GM23338 (cell line): Measurements from ENCODE around the gene GAS1. TPM values are rescaled to one million over a fixed set of nuclear protein-coding genes. Genes with fewer than 3 reads are reported as not detected.

ENCODE experiments used
- ATAC-seq: fragments of 200-7000 bp; cut with Tn5 transposase; 3 replicates; pipeline ENCODE4 v1.9.1; 2020
- DNase-seq: peaks from one replicate; pipeline ENCODE4 v3.0.0-alpha.2; 2015; ENCODE audit warnings: low spot score
- H2AFZ ChIP-seq: fragments of 200-600 bp; sonication (generic); 2 replicates; pipeline ENCODE4 v1.8.0; 2016; ENCODE audit warnings: antibody characterized with exemption, mild to moderate bottlenecking, moderate library complexity
- H3F3A ChIP-seq: fragments of 200-600 bp; sonication (generic); replicated peaks from 2 replicates; pipeline ENCODE4 v1.8.0; 2017; ENCODE audit warnings: antibody characterized with exemption, mixed run types, low read depth
- H3K27ac ChIP-seq: fragments of 200-600 bp; sonication (generic); 2 replicates; pipeline ENCODE4 v1.6.1; 2016; ENCODE audit warnings: low read depth
- H3K27me3 ChIP-seq: fragments of 200-600 bp; sonication (generic); 2 replicates; pipeline ENCODE4 v1.8.0; 2016; ENCODE audit warnings: mild to moderate bottlenecking, mixed run types, moderate library complexity; ENCODE audit not compliant: insufficient read depth
- H3K36me3 ChIP-seq: fragments of 200-600 bp; sonication (generic); 2 replicates; pipeline ENCODE4 v1.8.0; 2016; ENCODE audit warnings: mild to moderate bottlenecking; ENCODE audit not compliant: insufficient read depth
- H3K4me1 ChIP-seq: fragments of 200-600 bp; sonication (generic); 2 replicates; pipeline ENCODE4 v1.8.0; 2016; ENCODE audit warnings: mild to moderate bottlenecking, moderate library complexity; ENCODE audit not compliant: insufficient read depth
- H3K4me2 ChIP-seq: fragments of 200-600 bp; sonication (generic); 2 replicates; pipeline ENCODE4 v1.7.1; 2017; ENCODE audit warnings: mixed run types
- H3K4me3 ChIP-seq: fragments of 200-600 bp; sonication (generic); 2 replicates; pipeline ENCODE4 v1.6.1; 2016; ENCODE audit warnings: mixed run types
- H3K79me2 ChIP-seq: fragments of 200-600 bp; sonication (generic); replicated peaks from 2 replicates; pipeline ENCODE4 v1.8.0; 2017; ENCODE audit warnings: mild to moderate bottlenecking; ENCODE audit not compliant: insufficient read depth
- H3K9me2 ChIP-seq: fragments of 200-600 bp; sonication (generic); 2 replicates; pipeline ENCODE4 v1.8.0; 2017; ENCODE audit not compliant: insufficient read depth
- H4K20me1 ChIP-seq: fragments of 200-600 bp; sonication (generic); replicated peaks from 2 replicates; pipeline ENCODE4 v1.8.0; 2017; ENCODE audit warnings: mild to moderate bottlenecking; ENCODE audit not compliant: insufficient read depth
- H3K27ac Mint-ChIP-seq: 2 replicates; pipeline ENCODE4 v1.8.0; 2020; ENCODE audit warnings: inconsistent platforms, mild to moderate bottlenecking, moderate library complexity, mixed read lengths
- H3K27me3 Mint-ChIP-seq: 3 replicates; pipeline ENCODE4 v1.8.0; 2022; ENCODE audit warnings: low read depth, mild to moderate bottlenecking, moderate library complexity, mixed read lengths, inconsistent platforms; ENCODE audit not compliant: insufficient read depth, poor library complexity
- H3K36me3 Mint-ChIP-seq: 3 replicates; pipeline ENCODE4 v1.8.0; 2021; ENCODE audit warnings: low read depth, mild to moderate bottlenecking, inconsistent platforms, moderate library complexity, mixed read lengths
- H3K4me1 Mint-ChIP-seq: 3 replicates; pipeline ENCODE4 v1.8.0; 2020; ENCODE audit warnings: mild to moderate bottlenecking, inconsistent platforms, mixed read lengths
- H3K4me3 Mint-ChIP-seq: 3 replicates; pipeline ENCODE4 v1.8.0; 2021; ENCODE audit warnings: moderate library complexity, mild to moderate bottlenecking, inconsistent platforms, mixed read lengths
- H3K9me3 Mint-ChIP-seq: 3 replicates; pipeline ENCODE4 v1.8.0; 2020; ENCODE audit warnings: moderate library complexity, mild to moderate bottlenecking, inconsistent platforms, mixed read lengths
- CREB1 ChIP-seq: fragments of 250-450 bp; sonication (Bioruptor Pico); IDR thresholded peaks from 2 replicates; pipeline ENCODE4 v1.5.0; 2020; ENCODE audit warnings: low read depth, mild to moderate bottlenecking, moderate library complexity
- EZH2 ChIP-seq: fragments of 200-600 bp; sonication (generic); IDR thresholded peaks from one replicate; pipeline ENCODE4 v1.8.0; 2017; ENCODE audit warnings: antibody characterized with exemption, mild to moderate bottlenecking, low read depth; ENCODE audit not compliant: unreplicated experiment
- EZH2phosphoT487 ChIP-seq: fragments of 200-600 bp; sonication (generic); IDR thresholded peaks from one replicate; pipeline ENCODE4 v1.8.1; 2018; ENCODE audit warnings: antibody characterized with exemption; ENCODE audit not compliant: unreplicated experiment
- JUNB ChIP-seq: IDR thresholded peaks from one replicate; pipeline ENCODE4 v1.6.1; 2016; ENCODE audit warnings: antibody characterized with exemption; ENCODE audit not compliant: unreplicated experiment
- NANOG ChIP-seq: IDR thresholded peaks from 2 replicates; pipeline ENCODE4 v1.6.1; 2016; ENCODE audit warnings: antibody characterized with exemption, borderline replicate concordance
- POLR2AphosphoS5 ChIP-seq: IDR thresholded peaks from 2 replicates; pipeline ENCODE4 v1.6.1; 2016; ENCODE audit warnings: antibody characterized with exemption, low read depth
- STAT1 ChIP-seq: IDR thresholded peaks from one replicate; pipeline ENCODE4 v1.6.1; 2016; ENCODE audit warnings: antibody characterized with exemption; ENCODE audit not compliant: unreplicated experiment
- ZNF114 ChIP-seq: fragments of 250-450 bp; sonication (Bioruptor Pico); IDR thresholded peaks from 2 replicates; pipeline ENCODE4 v1.5.0; 2020; ENCODE audit warnings: mild to moderate bottlenecking, moderate library complexity
- ZNF331 ChIP-seq: fragments of 250-450 bp; sonication (Bioruptor Pico); IDR thresholded peaks from 2 replicates; pipeline ENCODE4 v1.5.0; 2020; ENCODE audit warnings: low read depth, mild to moderate bottlenecking, moderate library complexity
- polyA plus RNA-seq: library from polyadenylated mRNA; unstranded; fragments of >200 nt; fragmentation: Nextera tagmentation; extraction: Ambion mirVana; gene quantifications from 2 replicates; pipeline ENCODE4 v1.2.1, GENCODE V29; 2016
- total RNA-seq: library from RNA; depleted of rRNA; stranded (reverse); fragments of >200 nt; shearing (Covaris generic); gene quantifications from 2 replicates; pipeline ENCODE4 v1.2.3, GENCODE V29; 2014
- TF ChIP-seq, protein P1 (sequence below): IDR thresholded peaks from one replicate; pipeline ENCODE4 v1.6.1; 2018; ENCODE audit warnings: antibody characterized with exemption; ENCODE audit not compliant: unreplicated experiment
- TF ChIP-seq, protein P2 (sequence below): fragments of 250-450 bp; sonication (Bioruptor Pico); IDR thresholded peaks from 2 replicates; pipeline ENCODE4 v1.5.0; 2020; ENCODE audit warnings: mild to moderate bottlenecking, moderate library complexity
- TF ChIP-seq, protein P3 (sequence below): IDR thresholded peaks from 2 replicates; pipeline ENCODE4 v1.6.1; 2016; ENCODE audit warnings: antibody characterized with exemption
- TF ChIP-seq, protein P4 (sequence below), 2 experiments: fragments of 200-600 bp in 1 of 2; sonication (generic) in 1 of 2; conservative IDR thresholded peaks; 2 replicates each; pipeline versions ENCODE4 v1.5.1 to v1.6.1; 2016 to 2017; ENCODE audit warnings: antibody characterized with exemption in 2 of 2, low read depth in 2 of 2, mild to moderate bottlenecking in 2 of 2, moderate library complexity in 1 of 2

Gene GAS1
- total and polyA plus RNA-seq, 2 experiments from 2014 or later: 1.4 to 7.7 TPM

DNA sequence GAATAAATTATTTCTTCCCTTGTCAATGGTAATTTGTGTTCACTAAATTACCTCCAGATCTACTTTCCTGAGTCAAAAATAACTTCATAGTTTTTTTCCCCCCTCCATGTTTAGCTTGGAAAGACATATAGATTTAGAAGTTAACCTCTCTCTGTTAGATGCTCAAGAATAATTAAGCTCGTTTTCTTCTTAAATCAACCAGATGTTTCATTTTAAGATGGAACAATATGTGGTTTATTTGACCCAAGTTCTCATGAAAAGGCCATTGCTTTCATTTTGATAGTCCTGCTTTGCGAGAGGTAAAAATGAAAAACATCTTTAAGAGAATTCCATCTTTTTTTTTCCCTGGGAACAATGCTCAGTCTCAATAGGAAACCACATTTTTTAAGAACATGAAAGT, 27.7 kb upstream of the GAS1 start:
- no peak for ATAC-seq
- Mint-ChIP-seq H3K4me1 (peaks cover 15% of the 10 kb centered on the region; the same call in 2 of the 3 replicates), H3K36me3 (no peaks in the 10 kb centered on the region), H3K27ac (no peak overlapping the region), H3K9me3 (no peaks in the 10 kb centered on the region), H3K4me3 (no peak overlapping the region), H3K27me3 (no peaks in the 10 kb centered on the region)
- H3K27ac ChIP-seq: no peak overlapping the region
- no peaks in the 10 kb centered on the region for H4K20me1 ChIP-seq
- H3K79me2 ChIP-seq: no peaks in the 10 kb centered on the region
- no peak overlapping the region for H3K4me2 ChIP-seq
- H3K4me3 ChIP-seq: no peak overlapping the region
- no peak overlapping the region for H2AFZ ChIP-seq
- TF ChIP-seq EZH2: no peak
- no peak for TF ChIP-seq ZNF331 (CRISPR knock-in tag)
- no peak for TF ChIP-seq STAT1
- no peak for TF ChIP-seq EZH2phosphoT487
- TF ChIP-seq, protein P1, sequence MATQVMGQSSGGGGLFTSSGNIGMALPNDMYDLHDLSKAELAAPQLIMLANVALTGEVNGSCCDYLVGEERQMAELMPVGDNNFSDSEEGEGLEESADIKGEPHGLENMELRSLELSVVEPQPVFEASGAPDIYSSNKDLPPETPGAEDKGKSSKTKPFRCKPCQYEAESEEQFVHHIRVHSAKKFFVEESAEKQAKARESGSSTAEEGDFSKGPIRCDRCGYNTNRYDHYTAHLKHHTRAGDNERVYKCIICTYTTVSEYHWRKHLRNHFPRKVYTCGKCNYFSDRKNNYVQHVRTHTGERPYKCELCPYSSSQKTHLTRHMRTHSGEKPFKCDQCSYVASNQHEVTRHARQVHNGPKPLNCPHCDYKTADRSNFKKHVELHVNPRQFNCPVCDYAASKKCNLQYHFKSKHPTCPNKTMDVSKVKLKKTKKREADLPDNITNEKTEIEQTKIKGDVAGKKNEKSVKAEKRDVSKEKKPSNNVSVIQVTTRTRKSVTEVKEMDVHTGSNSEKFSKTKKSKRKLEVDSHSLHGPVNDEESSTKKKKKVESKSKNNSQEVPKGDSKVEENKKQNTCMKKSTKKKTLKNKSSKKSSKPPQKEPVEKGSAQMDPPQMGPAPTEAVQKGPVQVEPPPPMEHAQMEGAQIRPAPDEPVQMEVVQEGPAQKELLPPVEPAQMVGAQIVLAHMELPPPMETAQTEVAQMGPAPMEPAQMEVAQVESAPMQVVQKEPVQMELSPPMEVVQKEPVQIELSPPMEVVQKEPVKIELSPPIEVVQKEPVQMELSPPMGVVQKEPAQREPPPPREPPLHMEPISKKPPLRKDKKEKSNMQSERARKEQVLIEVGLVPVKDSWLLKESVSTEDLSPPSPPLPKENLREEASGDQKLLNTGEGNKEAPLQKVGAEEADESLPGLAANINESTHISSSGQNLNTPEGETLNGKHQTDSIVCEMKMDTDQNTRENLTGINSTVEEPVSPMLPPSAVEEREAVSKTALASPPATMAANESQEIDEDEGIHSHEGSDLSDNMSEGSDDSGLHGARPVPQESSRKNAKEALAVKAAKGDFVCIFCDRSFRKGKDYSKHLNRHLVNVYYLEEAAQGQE: no peak
- TF ChIP-seq CREB1 (CRISPR knock-in tag): no peak
- no peak for TF ChIP-seq JUNB
- TF ChIP-seq, protein P2, sequence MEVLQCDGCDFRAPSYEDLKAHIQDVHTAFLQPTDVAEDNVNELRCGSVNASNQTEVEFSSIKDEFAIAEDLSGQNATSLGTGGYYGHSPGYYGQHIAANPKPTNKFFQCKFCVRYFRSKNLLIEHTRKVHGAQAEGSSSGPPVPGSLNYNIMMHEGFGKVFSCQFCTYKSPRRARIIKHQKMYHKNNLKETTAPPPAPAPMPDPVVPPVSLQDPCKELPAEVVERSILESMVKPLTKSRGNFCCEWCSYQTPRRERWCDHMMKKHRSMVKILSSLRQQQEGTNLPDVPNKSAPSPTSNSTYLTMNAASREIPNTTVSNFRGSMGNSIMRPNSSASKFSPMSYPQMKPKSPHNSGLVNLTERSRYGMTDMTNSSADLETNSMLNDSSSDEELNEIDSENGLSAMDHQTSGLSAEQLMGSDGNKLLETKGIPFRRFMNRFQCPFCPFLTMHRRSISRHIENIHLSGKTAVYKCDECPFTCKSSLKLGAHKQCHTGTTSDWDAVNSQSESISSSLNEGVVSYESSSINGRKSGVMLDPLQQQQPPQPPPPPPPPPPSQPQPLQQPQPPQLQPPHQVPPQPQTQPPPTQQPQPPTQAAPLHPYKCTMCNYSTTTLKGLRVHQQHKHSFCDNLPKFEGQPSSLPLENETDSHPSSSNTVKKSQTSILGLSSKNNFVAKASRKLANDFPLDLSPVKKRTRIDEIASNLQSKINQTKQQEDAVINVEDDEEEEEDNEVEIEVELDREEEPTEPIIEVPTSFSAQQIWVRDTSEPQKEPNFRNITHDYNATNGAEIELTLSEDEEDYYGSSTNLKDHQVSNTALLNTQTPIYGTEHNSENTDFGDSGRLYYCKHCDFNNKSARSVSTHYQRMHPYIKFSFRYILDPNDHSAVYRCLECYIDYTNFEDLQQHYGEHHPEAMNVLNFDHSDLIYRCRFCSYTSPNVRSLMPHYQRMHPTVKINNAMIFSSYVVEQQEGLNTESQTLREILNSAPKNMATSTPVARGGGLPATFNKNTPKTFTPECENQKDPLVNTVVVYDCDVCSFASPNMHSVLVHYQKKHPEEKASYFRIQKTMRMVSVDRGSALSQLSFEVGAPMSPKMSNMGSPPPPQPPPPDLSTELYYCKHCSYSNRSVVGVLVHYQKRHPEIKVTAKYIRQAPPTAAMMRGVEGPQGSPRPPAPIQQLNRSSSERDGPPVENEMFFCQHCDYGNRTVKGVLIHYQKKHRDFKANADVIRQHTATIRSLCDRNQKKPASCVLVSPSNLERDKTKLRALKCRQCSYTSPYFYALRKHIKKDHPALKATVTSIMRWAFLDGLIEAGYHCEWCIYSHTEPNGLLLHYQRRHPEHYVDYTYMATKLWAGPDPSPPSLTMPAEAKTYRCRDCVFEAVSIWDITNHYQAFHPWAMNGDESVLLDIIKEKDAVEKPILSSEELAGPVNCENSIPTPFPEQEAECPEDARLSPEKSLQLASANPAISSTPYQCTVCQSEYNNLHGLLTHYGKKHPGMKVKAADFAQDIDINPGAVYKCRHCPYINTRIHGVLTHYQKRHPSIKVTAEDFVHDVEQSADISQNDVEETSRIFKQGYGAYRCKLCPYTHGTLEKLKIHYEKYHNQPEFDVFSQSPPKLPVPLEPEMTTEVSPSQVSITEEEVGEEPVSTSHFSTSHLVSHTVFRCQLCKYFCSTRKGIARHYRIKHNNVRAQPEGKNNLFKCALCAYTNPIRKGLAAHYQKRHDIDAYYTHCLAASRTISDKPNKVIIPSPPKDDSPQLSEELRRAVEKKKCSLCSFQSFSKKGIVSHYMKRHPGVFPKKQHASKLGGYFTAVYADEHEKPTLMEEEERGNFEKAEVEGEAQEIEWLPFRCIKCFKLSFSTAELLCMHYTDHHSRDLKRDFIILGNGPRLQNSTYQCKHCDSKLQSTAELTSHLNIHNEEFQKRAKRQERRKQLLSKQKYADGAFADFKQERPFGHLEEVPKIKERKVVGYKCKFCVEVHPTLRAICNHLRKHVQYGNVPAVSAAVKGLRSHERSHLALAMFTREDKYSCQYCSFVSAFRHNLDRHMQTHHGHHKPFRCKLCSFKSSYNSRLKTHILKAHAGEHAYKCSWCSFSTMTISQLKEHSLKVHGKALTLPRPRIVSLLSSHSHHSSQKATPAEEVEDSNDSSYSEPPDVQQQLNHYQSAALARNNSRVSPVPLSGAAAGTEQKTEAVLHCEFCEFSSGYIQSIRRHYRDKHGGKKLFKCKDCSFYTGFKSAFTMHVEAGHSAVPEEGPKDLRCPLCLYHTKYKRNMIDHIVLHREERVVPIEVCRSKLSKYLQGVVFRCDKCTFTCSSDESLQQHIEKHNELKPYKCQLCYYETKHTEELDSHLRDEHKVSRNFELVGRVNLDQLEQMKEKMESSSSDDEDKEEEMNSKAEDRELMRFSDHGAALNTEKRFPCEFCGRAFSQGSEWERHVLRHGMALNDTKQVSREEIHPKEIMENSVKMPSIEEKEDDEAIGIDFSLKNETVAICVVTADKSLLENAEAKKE (CRISPR knock-in tag): no peak
- TF ChIP-seq NANOG: no peak
- no peak for TF ChIP-seq ZNF114
- TF ChIP-seq, protein P3, sequence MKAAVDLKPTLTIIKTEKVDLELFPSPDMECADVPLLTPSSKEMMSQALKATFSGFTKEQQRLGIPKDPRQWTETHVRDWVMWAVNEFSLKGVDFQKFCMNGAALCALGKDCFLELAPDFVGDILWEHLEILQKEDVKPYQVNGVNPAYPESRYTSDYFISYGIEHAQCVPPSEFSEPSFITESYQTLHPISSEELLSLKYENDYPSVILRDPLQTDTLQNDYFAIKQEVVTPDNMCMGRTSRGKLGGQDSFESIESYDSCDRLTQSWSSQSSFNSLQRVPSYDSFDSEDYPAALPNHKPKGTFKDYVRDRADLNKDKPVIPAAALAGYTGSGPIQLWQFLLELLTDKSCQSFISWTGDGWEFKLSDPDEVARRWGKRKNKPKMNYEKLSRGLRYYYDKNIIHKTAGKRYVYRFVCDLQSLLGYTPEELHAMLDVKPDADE: no peak
- TF ChIP-seq, protein P4, sequence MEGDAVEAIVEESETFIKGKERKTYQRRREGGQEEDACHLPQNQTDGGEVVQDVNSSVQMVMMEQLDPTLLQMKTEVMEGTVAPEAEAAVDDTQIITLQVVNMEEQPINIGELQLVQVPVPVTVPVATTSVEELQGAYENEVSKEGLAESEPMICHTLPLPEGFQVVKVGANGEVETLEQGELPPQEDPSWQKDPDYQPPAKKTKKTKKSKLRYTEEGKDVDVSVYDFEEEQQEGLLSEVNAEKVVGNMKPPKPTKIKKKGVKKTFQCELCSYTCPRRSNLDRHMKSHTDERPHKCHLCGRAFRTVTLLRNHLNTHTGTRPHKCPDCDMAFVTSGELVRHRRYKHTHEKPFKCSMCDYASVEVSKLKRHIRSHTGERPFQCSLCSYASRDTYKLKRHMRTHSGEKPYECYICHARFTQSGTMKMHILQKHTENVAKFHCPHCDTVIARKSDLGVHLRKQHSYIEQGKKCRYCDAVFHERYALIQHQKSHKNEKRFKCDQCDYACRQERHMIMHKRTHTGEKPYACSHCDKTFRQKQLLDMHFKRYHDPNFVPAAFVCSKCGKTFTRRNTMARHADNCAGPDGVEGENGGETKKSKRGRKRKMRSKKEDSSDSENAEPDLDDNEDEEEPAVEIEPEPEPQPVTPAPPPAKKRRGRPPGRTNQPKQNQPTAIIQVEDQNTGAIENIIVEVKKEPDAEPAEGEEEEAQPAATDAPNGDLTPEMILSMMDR (conservative IDR thresholded peaks at IDR 0.05; ENCODE audit: low read depth in 2 of 2): no peak
- no peak for TF ChIP-seq POLR2AphosphoS5
- peaks cover 8% of the 10 kb centered on the region; the same call in 1 of the 2 replicates for H3K4me1 ChIP-seq
- no peaks in the 10 kb centered on the region for H3K27me3 ChIP-seq
- no peak for DNase-seq
- H3K36me3 ChIP-seq: no peaks in the 10 kb centered on the region
- no peaks in the 10 kb centered on the region for H3F3A ChIP-seq
- H3K9me2 ChIP-seq: no peaks in the 10 kb centered on the region; the same call in none of the 2 replicates
